AG09309 (cell line): ENCODE results near the gene PCDHGA1.
"Not testable (repeated sequence)": the region's sequence is repeated elsewhere in the genome, so short reads cannot be mapped to it uniquely, and the experiment has no call there.

Experiments used
- DNase-seq: peaks from one replicate; pipeline ENCODE4 v3.0.0-alpha.2; 2010; ENCODE audit warnings: low read depth
- H3K4me3 ChIP-seq: 2 replicates; pipeline ENCODE4 v1.5.1; 2011; ENCODE audit warnings: mild to moderate bottlenecking, low read depth, low read length, moderate library complexity; ENCODE audit not compliant: control insufficient read depth
- TF ChIP-seq, protein P1 (sequence below): IDR thresholded peaks from 2 replicates; pipeline ENCODE4 v1.5.1; 2011; ENCODE audit warnings: mild to moderate bottlenecking, low read depth, low read length, inconsistent platforms; ENCODE audit not compliant: insufficient read depth, control insufficient read depth; ENCODE audit errors: missing control alignments

PCDHGA1 gene

GRCh38 chr5:141382469-141383294 is 52.4 kb downstream of the PCDHGA1 start, which contains the start of gene PCDHGA7:
Gene PCDHGA7, plus strand, starts transcription at chr5:141382742. Its CDS starts 158 bp downstream, at chr5:141382900.
- H3K4me3 ChIP-seq, result peak within 1 kb of the TSS; percentile 65
- DNase-seq, result no peak
- TF ChIP-seq, protein P1, sequence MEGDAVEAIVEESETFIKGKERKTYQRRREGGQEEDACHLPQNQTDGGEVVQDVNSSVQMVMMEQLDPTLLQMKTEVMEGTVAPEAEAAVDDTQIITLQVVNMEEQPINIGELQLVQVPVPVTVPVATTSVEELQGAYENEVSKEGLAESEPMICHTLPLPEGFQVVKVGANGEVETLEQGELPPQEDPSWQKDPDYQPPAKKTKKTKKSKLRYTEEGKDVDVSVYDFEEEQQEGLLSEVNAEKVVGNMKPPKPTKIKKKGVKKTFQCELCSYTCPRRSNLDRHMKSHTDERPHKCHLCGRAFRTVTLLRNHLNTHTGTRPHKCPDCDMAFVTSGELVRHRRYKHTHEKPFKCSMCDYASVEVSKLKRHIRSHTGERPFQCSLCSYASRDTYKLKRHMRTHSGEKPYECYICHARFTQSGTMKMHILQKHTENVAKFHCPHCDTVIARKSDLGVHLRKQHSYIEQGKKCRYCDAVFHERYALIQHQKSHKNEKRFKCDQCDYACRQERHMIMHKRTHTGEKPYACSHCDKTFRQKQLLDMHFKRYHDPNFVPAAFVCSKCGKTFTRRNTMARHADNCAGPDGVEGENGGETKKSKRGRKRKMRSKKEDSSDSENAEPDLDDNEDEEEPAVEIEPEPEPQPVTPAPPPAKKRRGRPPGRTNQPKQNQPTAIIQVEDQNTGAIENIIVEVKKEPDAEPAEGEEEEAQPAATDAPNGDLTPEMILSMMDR, result peak; percentile 62

- TF ChIP-seq, protein P1, result no peak
- DNase-seq, result no peak
- peak overlapping the region; percentile 65 for H3K4me3 ChIP-seq
These were observed 53.0 kb downstream of the PCDHGA1 start for GRCh38 chr5:141383345-141383744.

DNA sequence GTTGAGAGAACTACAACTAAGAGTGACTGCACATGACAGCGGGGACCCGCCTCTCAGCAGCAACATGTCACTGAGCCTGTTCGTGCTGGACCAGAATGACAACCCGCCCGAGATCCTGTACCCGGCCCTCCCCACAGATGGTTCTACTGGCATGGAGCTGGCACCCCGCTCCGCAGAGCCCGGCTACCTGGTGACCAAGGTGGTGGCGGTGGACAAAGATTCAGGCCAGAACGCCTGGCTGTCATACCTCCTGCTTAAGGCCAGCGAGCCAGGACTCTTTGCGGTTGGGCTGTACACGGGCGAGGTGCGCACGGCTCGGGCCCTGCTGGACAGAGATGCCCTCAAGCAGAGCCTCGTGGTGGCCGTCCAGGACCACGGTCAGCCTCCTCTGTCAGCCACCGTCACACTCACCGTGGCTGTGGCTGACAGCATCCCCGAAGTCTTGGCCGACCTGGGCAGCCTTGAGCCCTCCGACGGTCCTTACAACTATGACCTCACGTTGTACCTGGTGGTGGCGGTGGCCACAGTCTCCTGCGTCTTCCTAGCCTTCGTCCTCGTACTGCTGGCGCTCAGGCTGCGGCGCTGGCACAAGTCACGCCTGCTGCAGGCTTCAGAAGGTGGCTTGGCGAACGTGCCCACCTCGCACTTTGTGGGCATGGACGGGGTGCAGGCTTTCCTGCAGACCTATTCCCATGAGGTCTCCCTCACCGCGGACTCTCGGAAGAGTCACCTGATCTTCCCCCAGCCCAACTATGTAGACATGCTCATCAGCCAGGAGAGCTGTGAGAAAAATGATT is 54.4 kb downstream of the PCDHGA1 start:
- no peak for DNase-seq
- no peak overlapping the region for H3K4me3 ChIP-seq
- TF ChIP-seq, protein P1, result no peak

GRCh38 chr5:141387557-141388311 is 57.4 kb downstream of the PCDHGA1 start, which contains the start of gene PCDHGB4:
Gene PCDHGB4, plus strand, starts transcription at chr5:141387698. Its CDS starts 187 bp downstream, at chr5:141387885.
- DNase-seq, result not testable (repeated sequence)
- peak within 1 kb of the TSS; percentile 29 for H3K4me3 ChIP-seq
- TF ChIP-seq, protein P1, result peak; percentile 60

- TF ChIP-seq, protein P1, result no peak
- DNase-seq, result no peak
- no peak overlapping the region for H3K4me3 ChIP-seq
These were observed 58.3 kb downstream of the PCDHGA1 start for GRCh38 chr5:141388661-141389060.
